Spleen (tissue), 7 donors: ENCODE data around the gene TOR4A.

ENCODE experiments used
- CTCF ChIP-seq, 11 experiments: fragments of 200-600 bp in 7 of 11; fragments of 450-650 bp in 4 of 11; sonication (generic) in 4 of 11; IDR thresholded peaks in 8 of 11; conservative IDR thresholded peaks in 3 of 11; 1 replicate in 7 of 11; 2 replicates in 4 of 11; pipeline versions ENCODE4 v1.4.0 to v1.8.0; 2016 to 2021; ENCODE audit warnings: antibody characterized with exemption in 11 of 11, inconsistent platforms in 4 of 11, mild to moderate bottlenecking in 1 of 11
- POLR2AphosphoS5 ChIP-seq, 3 donors: sonication (generic); formaldehyde crosslinking; IDR thresholded peaks; one replicate each; pipeline ENCODE4 v1.5.1; 2017; ENCODE audit warnings: antibody characterized with exemption in 3 of 3
- donor health status: DM: no; HTN: no; CAD: no; lungs with moderate emphysema.
- donor health status: DM: no; HTN: no; CAD: no.
- donor health status: DM: no; HTN: no; CAD: no.

- no peak for TF ChIP-seq CTCF (IDR thresholded peaks at IDR 0.05 in 8 of 11, conservative IDR thresholded peaks at IDR 0.05 in 3 of 11)
- peak in 2 of 3 donors; percentile 22 to 41 for TF ChIP-seq POLR2AphosphoS5 (IDR thresholded peaks at IDR 0.05)
These were observed 35.8 kb upstream of the TOR4A start for GRCh38 chr9:137241490-137242268.
